Kidney (tissue), 14 donors: ENCODE data around the gene NSD1. TPM values are rescaled to one million over a fixed set of nuclear protein-coding genes. Genes with fewer than 3 reads are reported as not detected.

Experiments
- DNase-seq, 5 donors: peaks; one replicate each; pipeline ENCODE4 v3.0.0-alpha.2; 2013 to 2020
- FAIRE-seq: peaks from 2 replicates; lab custom pipeline; 2012; peaks lifted over from hg19 to GRCh38; lab: Jason Lieb, UNC
- H3K27ac ChIP-seq, 2 donors: one replicate each; pipeline ENCODE4 v1.7.0; 2013; ENCODE audit warnings: low read depth in 2 of 2, low read length in 2 of 2, inconsistent platforms in 1 of 2
- H3K27me3 ChIP-seq: one replicate; pipeline ENCODE4 v1.7.1; 2013; ENCODE audit warnings: low read length, inconsistent platforms; ENCODE audit not compliant: control insufficient read depth, insufficient read depth
- H3K36me3 ChIP-seq, 3 donors: one replicate each; pipeline versions ENCODE4 v1.7.0 to v1.7.1; 2013; ENCODE audit warnings: low read length in 3 of 3, control low read depth in 1 of 3, inconsistent platforms in 1 of 3; ENCODE audit not compliant: insufficient read depth in 3 of 3, control insufficient read depth in 2 of 3
- H3K4me1 ChIP-seq, 3 donors: one replicate each; pipeline versions ENCODE4 v1.7.0 to v1.7.1; 2013; ENCODE audit warnings: low read length in 3 of 3, inconsistent platforms in 1 of 3, low read depth in 1 of 3; ENCODE audit not compliant: control insufficient read depth in 2 of 3, insufficient read depth in 2 of 3
- H3K4me3 ChIP-seq, 3 donors: one replicate each; pipeline versions ENCODE4 v1.7.0 to v1.8.1; 2013; ENCODE audit warnings: low read length in 3 of 3, control low read depth in 1 of 3, inconsistent platforms in 1 of 3
- H3K9ac ChIP-seq, 3 donors: one replicate each; pipeline versions ENCODE4 v1.7.0 to v1.7.1; 2013; ENCODE audit warnings: low read length in 3 of 3, control low read depth in 1 of 3, inconsistent platforms in 1 of 3
- H3K9me3 ChIP-seq, 3 donors: one replicate each; pipeline versions ENCODE4 v1.7.0 to v1.7.1; 2013; ENCODE audit warnings: low read length in 3 of 3, control low read depth in 1 of 3, inconsistent platforms in 1 of 3; ENCODE audit not compliant: control insufficient read depth in 2 of 3, insufficient read depth in 1 of 3
- CTCF ChIP-seq: IDR thresholded peaks from 3 replicates; pipeline ENCODE4 v1.5.1; 2012; ENCODE audit warnings: mild to moderate bottlenecking, moderate library complexity, borderline replicate concordance; ENCODE audit not compliant: insufficient read depth; ENCODE audit errors: extremely low read depth
- intact Hi-C: fragments of 100-400 bp; cut with DNase I; formaldehyde crosslinking; loops from one replicate; pipeline ENCODE4 v1.11.1; 2022
- polyA plus RNA-seq: library from polyadenylated mRNA; stranded (reverse); fragments of 350-450 nt; fragmentation: Illumina TruSeq; extraction: RNeasy Lipid Tissue Mini Kit (QIAGEN cat#74804); gene quantifications from one replicate; pipeline ENCODE4 v1.2.3, GENCODE V29; 2014; ENCODE audit warnings: low read depth, low replicate concordance; ENCODE audit not compliant: insufficient read depth
- total RNA-seq: library from RNA; stranded (reverse); fragmentation: NEBNext Ultra II Directional; extraction: Animal tissue kit (Norgen Biotek cat#: 25700); gene quantifications from one replicate; pipeline ENCODE4 v1.2.1, GENCODE V29; 2021
- donor health status: control.
- donor health status: control.
- donor health status: control.
- donor health status: control.
- donor health status: control.
- donor health status: DM: yes; HTN: yes; CAD: no.
- donor health status: Normal renal cell carcinoma (clear cell type).

NSD1 gene
- total and polyA plus RNA-seq, 2 donors from 2014 or later: 6.0 to 99.1 TPM

- no peaks in the 10 kb centered on the region for H3K27me3 ChIP-seq
- no peak overlapping the region for H3K9ac ChIP-seq
- FAIRE-seq (no peak), DNase-seq (no peak)
- intact Hi-C loops: no loop called here
- no peak overlapping the region for H3K27ac ChIP-seq
- peaks cover 0 to 3% (median 0%) of the 10 kb centered on the region in 3 donors for H3K4me1 ChIP-seq
- H3K36me3 ChIP-seq: peaks cover 5 to 58% (median 23%) of the 10 kb centered on the region in 3 donors
- TF ChIP-seq CTCF: no peak
- no peaks in the 10 kb centered on the region for H3K9me3 ChIP-seq
- no peak overlapping the region for H3K4me3 ChIP-seq
Observed at GRCh38 chr5:177270653-177271052, 137.1 kb downstream of the NSD1 start.

GRCh38 chr5:177271113-177271512 is 137.5 kb downstream of the NSD1 start:
- peaks cover 7 to 58% (median 26%) of the 10 kb centered on the region in 3 donors for H3K36me3 ChIP-seq
- intact Hi-C loops: no loop called here

GRCh38 chr5:177275883-177276282 is 142.3 kb downstream of the NSD1 start:
- Histone ChIP-seq H3K9ac (no peak overlapping the region), H3K4me1 (peaks cover 0 to 4% (median 0%) of the 10 kb centered on the region in 3 donors), H3K9me3 (no peaks in the 10 kb centered on the region), H3K4me3 (no peak overlapping the region), H3K27ac (no peak overlapping the region), H3K36me3 (peaks cover 10 to 51% (median 17%) of the 10 kb centered on the region in 3 donors), H3K27me3 (no peaks in the 10 kb centered on the region)
- FAIRE-seq (no peak), DNase-seq (no peak)
- TF ChIP-seq CTCF: no peak
- intact Hi-C loops: no loop called here

More at GRCh38 chr5:177271113-177271512, 137.5 kb downstream of the NSD1 start:
- peaks cover 0 to 3% (median 0%) of the 10 kb centered on the region in 3 donors for H3K4me1 ChIP-seq
- no peak overlapping the region for H3K4me3 ChIP-seq
- FAIRE-seq (no peak), DNase-seq (no peak)
- no peak overlapping the region for H3K27ac ChIP-seq
- TF ChIP-seq CTCF: no peak
- H3K9ac ChIP-seq: no peak overlapping the region
- H3K27me3 ChIP-seq: no peaks in the 10 kb centered on the region
- no peaks in the 10 kb centered on the region for H3K9me3 ChIP-seq

- H3K9ac ChIP-seq: no peak overlapping the region
- intact Hi-C loops: no loop called here
- FAIRE-seq: no peak
- peaks cover 0 to 4% (median 0%) of the 10 kb centered on the region in 3 donors for H3K4me1 ChIP-seq
- H3K27me3 ChIP-seq: no peaks in the 10 kb centered on the region
- peak overlapping the region in 1 of 2 donors; percentile 32 for H3K27ac ChIP-seq
- no peak overlapping the region for H3K4me3 ChIP-seq
- TF ChIP-seq CTCF: no peak
- no peaks in the 10 kb centered on the region for H3K9me3 ChIP-seq
- DNase-seq: no peak
- peaks cover 13 to 49% (median 21%) of the 10 kb centered on the region in 3 donors for H3K36me3 ChIP-seq
Observed at GRCh38 chr5:177276886-177277285, 143.3 kb downstream of the NSD1 start.
